ENCODE results near the gene C1orf226. TPM values are rescaled to one million over a fixed set of nuclear protein-coding genes. Genes with fewer than 3 reads are reported as not detected.
"Not testable (repeated sequence)": the region's sequence is repeated elsewhere in the genome, so short reads cannot be mapped to it uniquely, and the experiment has no call there.

C1orf226 gene
- total RNA-seq, 1 donor from 2014 or later = not detected

DNA sequence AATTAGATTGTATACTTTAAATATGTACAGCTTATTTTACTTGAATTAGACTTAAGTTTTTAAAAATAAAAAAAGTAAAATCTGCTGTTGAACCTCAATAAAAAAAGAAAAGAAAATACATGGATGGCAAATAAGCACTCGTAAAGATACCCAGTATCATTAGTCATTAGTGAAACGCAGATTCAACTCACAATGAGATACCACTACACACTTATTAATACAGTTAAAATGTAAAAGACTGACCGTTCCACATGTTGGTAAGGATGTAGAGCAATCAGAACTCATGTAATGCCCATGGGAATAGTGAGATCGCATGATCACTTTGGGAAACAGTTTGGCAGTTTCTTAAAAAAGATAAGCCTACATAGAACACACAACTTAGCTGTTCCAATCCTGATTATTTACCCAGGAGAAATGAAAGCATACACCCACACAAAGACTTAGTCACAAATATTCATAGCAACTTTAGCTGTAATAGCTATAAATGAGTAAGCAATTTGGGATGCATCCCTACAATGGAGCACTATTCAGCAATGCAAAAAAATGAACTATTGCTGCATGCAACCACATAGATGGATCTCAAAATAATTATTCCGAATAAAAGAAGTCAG lies 23.1 kb downstream of the C1orf226 start:
- intact Hi-C loops (cut with micrococcal nuclease) = no loop called here

DNA sequence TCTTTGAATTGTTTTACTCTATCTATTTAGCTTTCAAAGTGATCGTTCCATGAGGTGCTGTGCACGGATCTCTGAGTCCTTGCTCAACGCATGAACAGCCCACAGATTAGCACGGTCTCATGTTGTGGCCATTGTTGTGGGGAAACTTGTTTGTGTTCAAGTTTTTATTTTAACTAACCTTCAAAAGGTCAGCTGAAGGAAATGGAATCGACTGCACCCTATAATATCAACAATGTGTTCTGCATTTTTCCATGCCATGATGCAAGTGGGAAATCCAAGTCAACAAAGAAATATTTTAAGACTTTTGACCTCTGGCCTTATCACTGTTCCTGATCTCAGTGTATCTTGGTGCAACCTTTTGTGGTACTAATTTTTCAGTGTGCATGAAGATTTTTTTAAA lies 24.3 kb downstream of the C1orf226 start:
- intact Hi-C loops (cut with micrococcal nuclease) = no loop called here

DNA sequence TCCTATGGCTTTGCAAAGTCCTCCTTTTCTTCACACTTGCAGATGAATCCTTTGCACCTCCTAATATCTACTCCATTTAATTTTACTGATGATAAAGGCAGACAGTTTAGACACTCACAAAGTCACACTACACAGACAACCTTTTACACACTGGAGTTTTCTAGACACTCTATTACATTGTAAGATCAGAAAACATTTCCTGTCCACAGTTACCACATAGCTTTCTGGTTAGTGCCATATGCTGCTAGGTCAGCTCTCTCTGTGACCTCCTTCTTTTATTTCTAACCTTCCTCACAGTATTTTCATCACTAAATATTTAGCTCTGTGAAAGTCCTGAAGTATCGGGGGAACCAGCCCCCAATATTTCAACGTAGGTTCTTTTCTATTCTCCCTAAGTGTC lies 25.3 kb downstream of the C1orf226 start:
- intact Hi-C loops (cut with micrococcal nuclease) = no loop called here

DNA sequence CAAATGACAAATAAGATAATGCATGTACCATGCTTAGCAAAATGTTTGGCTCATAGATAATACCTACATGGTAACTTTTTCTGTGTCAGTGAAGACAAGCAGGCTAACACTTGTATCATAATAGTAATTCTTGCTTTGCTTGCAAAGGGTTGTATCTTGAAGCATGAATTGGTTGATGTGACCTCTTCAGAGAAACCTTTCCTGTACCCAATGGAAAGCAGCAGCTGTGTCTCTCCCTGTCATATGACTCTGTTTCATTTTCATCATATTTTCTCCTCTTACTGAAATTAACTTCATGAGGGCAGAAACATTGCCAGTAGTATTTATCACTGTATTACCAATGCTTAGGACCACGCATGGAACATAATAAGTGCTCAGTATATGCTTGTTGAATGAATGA lies 26.0 kb downstream of the C1orf226 start:
- intact Hi-C loops (cut with micrococcal nuclease) = no loop called here

DNA sequence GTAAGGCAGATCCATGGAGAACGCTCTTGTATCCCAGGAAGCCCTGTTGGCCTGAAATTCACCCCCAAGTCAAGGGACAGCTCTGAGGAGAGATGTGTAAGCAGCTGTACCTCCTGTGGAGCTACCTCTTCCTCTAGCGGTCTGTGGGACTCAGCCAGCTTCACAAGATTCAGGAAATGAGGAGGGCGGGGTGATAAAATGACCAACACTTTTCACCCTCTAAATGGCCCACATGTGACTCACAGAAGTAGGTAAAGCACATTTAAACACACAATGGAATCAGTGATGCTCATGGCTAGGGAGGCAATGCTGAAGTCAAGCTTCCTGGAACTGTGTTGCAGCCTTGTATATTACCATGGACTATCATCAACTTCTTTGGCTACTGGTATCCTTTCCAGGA lies 30.5 kb downstream of the C1orf226 start, which contains the start of gene SH2D1B:
SH2D1B (minus strand) TSS at position 135 of the 400 bp plus-strand sequence; CDS start at position 15, 120 bp downstream.
- intact Hi-C loops (cut with micrococcal nuclease) = no loop called here

DNA sequence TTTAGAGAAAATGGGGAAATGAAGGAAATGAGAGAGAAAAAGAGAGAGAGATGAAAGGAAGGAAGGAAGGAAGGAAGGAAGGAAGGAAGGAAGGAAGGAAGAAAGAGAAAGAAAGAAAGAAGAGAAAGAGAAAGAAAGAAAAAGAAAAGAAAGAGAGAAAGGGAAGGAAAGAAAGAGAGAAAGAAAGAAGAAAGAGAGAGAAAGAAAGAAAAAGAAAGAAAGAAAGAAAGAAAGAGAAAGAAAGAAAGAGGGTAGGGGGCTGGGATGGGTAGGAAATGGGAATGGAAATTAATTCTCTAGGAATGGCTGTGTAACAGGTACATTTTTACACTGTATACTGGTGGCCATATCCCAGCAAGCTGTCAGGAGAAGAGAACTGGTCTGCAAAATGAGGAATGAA lies 34.7 kb downstream of the C1orf226 start:
- intact Hi-C loops (cut with micrococcal nuclease) = no loop called here

DNA sequence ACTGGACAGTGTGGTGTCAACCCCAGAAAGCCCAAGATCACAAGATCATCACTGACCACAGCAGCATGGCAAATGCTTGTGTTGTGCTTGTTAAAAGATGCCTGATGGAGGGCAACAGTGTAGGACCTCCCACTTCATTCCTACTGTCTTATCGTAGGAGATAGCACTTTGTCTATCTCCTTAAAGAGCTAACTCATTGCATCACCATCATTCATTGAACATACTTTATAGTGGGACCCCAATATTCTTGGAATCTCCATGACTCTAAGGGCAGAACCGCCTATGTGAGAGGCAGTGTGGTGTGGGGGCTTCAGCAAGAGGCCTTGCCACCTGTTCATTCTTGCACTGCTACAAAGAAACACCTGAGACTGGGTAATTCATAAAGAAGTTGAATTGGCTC lies 35.4 kb downstream of the C1orf226 start:
- intact Hi-C loops (cut with micrococcal nuclease) = no loop called here

DNA sequence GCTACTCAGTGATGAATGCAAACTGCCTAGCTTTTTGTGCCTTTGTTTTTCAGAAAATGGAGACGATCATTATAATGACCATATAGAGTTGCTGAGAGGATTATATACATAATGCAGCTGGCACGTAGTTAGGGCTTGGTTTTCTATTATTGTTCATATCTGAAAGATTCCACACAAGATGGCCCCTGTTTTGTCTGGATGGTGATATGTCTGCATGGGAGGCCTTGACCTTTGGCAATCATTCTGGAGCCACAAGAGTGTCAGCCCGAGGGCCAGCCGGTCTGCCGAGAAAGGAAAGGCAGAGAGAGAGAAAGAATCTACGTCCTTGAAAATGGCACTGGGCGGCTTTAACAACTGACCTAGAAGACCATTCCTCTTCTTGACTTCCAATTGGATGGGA lies 36.1 kb downstream of the C1orf226 start:
- intact Hi-C loops (cut with micrococcal nuclease) = no loop called here

DNA sequence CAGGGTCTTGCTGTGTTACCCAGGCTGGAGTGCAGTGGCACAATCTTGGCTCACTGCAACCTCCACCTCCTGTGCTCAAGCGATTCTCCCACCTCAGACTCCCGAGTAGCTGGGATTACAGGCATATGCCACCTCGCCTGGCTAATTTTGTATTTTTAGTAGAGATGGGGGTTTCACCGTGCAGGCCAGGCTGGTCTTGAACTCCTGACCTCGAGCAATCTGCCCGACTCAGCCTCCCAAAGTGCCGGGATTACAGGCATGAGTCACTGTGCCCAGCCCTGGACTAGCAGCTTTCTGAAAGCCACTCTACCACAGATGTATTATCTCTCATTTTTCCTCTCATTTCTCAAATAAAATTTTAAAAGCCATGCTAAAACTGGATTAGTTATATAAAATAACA lies 37.1 kb downstream of the C1orf226 start:
- intact Hi-C loops (cut with micrococcal nuclease) = not testable (repeated sequence)

DNA sequence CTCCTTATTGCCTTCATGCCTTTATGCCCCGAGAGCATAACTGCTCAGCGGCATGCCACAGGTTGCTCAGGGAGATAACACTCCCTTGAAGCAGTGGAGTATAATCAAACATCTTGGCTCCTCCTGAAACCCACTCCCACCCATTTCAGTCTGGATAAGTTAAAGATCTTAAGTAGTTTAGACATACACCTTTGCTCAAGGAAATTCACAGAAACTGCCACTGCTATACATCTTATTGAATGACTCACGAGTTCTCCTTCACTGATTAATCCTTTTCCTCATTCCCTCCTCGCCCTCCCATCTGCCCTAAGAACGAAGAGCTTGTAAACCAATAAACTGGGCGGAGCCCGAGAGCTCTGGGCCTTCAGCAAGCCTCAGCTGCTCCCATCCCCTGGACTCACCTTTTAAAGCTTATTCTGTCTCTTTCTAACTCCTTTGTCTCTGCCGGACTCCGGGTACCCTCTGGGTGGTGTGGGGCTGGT lies 38.0 kb downstream of the C1orf226 start:
- intact Hi-C loops (cut with micrococcal nuclease) = not testable (repeated sequence)

DNA sequence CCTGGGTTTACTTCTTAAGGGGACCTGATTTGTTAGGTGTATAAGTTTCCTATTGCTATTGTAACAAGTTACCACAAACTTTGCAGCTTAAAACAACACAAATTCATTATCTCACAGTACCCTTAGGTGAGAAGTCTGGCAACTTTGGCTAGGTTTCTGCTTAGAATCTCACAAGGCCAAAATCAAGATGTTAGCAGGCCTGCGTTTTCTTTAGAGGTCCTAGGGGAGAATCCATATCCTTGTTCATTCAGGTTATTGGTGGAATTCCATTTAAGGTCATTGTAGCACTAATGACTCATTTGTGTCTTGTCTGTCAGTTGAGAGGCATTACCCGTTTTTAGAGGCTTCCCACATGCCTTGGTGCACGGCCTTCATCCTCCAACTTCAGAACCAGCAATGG lies 38.6 kb downstream of the C1orf226 start:
- intact Hi-C loops (cut with micrococcal nuclease) = no loop called here

DNA sequence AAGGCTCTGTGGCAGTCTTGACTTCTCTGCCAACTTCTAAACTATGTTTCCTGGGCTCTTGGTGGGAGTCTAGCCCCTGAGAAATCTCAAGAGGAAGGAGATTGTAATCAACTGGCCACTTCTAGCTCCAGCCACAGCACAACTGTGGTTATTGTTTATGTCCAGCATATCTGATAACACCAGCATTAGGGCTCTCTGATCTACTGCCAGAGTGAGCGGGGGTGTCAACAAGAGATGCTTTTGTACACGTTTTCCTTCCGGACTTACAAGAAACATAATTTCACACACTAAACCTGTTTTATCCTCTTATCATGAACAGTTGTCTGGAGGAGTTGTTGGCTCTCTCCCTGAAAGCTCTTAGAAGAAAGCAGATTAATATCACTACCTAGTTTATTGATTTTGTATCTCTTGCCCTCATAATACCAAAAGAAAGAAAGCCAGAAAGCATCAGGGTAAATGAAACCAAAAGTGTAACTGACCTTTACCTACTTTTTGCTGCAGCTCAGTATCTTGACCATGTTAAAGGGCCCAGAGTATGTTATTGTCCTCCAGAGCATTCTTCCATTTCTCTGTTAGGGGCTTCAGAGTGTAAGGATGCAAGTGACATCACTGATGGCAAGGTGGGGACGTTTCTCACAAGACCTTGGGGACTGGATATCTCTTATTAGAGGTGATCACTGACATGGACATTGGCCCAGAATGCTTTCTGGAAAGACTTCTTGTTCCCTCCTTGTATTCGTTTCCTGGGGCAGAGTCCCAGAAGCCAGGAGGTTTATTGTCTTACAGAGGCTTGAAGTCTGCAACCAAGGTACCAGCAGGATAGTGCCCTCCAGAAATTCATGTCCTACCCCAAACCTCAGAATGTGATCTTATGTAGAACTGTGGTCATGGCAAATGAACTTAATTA lies 40.0 kb downstream of the C1orf226 start:
- intact Hi-C loops (cut with micrococcal nuclease) = no loop called here

DNA sequence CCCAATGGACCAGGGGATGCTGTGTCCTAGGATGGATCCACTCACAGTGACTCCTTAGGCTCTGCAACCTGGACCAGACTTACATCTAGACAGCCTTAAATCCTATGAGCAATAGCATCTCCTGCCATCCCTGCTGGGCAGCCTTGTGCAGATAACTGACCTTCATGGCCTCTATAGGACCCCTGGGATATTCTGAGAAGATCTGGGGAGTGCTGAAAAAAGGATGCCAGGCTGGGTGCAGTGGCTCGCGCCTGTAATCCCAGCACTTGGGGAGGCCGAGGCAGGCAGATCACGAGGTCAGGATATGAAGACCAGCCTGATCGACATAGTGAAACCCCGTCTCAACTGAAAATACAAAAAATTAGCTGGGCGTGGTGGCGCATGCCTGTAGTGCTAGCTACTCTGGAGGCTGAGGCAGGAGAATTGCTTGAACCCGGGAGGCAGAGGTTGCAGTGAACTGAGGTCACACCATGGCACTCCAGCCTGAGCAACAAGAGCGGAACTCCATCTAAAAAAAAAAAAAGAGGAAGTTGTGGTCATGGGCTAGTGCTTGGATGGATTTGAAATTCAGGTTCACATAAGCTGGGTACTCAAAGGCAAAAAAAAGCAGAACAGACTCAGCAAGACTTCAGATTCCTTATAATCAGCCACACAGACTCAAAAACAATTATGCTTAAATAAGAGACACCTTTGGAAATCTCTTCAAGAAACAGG lies 41.3 kb downstream of the C1orf226 start:
- intact Hi-C loops (cut with micrococcal nuclease) = no loop called here

DNA sequence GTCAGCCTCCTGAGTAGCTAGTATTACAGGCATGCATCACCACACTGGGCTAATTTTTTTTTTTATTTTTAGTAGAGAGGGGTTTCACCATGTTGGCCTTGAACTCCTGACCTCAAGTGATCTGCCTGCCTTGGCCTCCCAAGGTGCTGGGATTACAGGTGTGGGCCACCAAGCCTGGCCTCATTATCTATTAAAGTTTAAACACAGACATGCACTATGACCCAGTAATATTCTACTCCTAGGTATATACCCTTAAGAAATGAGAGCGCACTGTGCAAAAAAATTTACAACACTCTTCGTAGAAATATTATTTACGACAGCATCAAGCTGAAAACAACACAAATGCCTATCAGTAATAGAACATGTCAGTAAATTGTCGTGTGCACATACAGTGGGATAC lies 49.1 kb downstream of the C1orf226 start:
- intact Hi-C loops (cut with micrococcal nuclease) = no loop called here

DNA sequence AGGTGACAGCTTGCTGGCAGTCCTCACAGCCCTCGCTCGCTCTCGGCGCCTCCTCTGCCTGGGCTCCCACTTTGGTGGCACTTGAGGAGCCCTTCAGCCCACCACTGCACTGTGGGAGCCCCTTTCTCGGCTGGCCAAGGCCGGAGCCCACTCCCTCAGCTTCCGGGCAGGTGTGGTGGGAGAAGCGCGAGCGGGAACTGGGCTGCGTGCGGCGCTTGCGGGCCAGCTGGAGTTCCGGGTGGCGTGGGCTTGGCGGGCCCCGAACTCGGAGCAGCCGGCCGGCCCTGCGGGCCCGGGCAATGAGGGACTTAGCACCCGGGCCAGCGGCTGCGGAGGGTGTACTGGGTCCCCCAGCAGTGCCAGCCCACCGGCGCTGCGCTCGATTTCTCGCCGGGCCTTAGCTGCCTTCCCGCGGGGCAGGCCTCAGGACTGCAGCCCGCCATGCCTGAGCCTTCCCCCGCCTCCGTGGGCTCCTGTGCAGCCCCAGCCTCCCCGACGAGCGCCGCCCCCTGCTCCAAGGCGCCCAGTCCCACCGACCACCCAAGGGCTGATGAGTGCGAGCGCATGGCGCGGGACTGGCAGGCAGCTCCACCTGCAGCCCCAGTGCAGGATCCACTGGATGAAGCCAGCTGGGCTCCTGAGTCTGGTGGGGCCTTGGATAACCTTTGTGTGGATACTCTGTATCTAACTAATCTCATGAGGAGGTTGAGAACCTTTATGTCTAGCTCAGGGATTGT lies 51.6 kb downstream of the C1orf226 start:
- intact Hi-C loops (cut with micrococcal nuclease) = not testable (repeated sequence)

Other genes with a start within 250 kb of the C1orf226 start
- gene SPATA46, start 4.9 kb upstream of the C1orf226 start, total RNA-seq = not detected in 2 replicates
- gene SH2D1B, start 30.4 kb downstream of the C1orf226 start, total RNA-seq = not detected in 2 replicates
- gene UHMK1, start 116.1 kb downstream of the C1orf226 start, total RNA-seq = 64.7 and 66.3 TPM in 2 replicates
- 21.6 and 24.0 TPM in 2 replicates for gene UAP1, start 180.0 kb downstream of the C1orf226 start, total RNA-seq